Kasumi-1 (cell line): Measurements from ENCODE around the gene AFAP1L2.

Source experiments
- DNase-seq, 2 experiments: peaks; one replicate each; lab custom pipeline; 2025; lab: John Stamatoyannopoulos, UW

Gene AFAP1L2

DNA sequence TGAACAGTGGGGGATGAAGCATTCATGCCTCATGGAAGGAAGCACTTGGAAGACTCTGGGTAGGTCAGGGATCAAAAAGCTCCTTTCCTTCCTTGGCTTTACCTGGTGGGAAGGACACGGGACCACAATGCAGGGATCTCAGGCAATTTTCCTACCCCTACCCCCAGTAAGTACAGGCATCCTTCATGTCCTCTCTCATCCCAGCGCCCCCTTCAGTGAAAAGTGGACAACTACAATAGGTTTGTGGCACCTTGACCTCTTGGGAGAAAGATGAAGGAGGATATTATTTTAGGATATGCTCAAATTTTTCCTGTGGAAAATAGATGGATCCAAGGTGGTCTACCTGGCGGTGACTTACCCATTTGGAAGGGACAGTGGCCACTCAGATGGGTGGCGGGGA is 16.5 kb downstream of the AFAP1L2 start:
- no peak for DNase-seq

DNA sequence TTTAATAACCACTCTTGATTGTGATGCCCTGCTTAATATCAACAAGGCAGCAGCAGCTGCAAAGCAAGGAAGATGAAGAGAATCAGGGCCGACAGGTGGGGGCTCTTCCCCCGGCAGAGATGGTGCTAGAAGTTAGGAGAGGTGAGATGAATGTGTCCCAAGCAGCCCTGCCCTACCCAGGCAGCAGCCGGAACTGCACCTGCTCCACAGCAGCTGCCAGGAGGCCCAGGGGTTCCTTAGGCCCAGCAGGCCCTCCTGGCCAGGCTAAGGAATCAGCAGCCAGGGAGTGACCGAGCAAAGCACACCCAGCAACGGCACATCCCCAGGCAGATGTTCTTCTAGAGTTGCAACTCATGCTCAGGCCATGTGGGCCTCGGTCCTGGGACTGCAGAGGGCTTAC is 17.9 kb downstream of the AFAP1L2 start:
- no peak for DNase-seq

DNA sequence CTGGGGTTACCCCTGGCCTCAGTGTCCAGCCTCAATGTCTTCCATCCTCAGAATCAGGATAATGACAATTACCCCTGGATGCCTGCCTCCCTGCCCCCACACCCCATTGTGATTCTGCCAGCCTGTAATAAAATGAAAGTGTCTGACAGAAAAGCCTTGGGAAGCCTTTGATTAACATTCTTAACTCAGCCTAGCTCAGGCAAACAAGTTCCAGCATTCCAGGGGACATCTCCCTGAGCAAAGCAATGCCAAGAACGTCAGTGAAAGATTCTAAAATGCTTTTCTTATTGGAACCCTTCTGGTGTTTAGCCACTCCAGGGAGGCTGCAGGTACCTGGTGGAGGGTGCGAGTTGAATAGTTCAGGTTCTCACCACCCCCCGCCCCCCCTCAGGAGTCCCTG is 18.7 kb downstream of the AFAP1L2 start:
- DNase-seq, result no peak

DNA sequence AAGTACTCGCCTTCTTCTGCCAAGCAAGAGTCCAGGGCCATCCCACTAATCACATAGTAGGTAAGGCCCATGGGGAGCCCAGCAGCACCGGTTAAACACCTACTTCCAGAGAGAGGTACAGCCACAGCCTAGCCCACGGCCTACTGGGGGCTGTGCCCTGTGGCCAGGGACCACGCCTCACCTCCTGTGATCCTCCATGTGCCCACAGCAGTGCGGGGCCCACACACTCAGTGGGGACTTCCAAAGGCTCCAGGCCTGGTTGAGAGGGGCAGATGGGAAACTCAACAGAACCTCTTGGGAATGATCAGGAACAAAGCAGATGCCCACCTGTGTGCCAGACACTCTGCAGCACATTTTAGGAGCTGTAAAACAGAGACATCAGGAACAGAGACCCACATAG is 19.7 kb downstream of the AFAP1L2 start:
- DNase-seq, result no peak

DNA sequence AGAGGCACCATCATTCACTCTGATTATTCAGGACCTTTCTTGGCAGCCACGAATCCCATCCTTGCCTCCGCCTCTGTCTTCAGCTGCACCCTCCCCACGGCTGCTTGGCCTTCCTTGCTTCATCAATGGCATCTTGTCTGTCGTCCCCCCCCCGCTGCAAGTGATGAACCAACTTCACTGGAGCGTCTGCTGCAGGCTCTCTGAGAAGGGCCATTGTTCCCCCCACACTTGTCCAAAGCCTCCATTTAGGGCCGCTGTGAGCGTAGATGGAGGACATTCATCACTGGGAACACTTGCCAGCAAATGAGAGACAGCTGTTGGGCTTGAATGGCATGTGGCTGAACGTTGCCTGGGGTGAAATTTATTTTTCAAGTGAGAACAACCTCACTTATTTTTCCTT is 20.1 kb downstream of the AFAP1L2 start:
- DNase-seq, result no peak

DNA sequence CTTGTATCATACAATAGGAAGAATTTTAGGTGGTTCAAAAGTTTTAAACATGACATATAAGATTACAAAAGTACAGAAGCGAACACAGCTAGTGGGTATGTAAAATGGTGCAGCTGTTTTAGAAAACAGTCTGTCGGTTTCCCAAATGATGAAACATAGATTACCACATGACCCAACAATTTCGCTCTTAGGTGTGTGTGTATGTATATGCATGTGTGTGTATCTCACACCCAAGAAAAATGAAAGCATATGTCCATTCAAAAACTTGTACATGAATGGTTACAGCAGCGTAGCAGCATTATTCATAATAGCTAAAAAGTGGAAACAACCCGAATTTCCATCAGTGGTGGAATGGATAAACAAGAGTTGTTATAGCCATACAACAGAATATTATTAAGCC is 23.5 kb downstream of the AFAP1L2 start:
- DNase-seq, result no peak

DNA sequence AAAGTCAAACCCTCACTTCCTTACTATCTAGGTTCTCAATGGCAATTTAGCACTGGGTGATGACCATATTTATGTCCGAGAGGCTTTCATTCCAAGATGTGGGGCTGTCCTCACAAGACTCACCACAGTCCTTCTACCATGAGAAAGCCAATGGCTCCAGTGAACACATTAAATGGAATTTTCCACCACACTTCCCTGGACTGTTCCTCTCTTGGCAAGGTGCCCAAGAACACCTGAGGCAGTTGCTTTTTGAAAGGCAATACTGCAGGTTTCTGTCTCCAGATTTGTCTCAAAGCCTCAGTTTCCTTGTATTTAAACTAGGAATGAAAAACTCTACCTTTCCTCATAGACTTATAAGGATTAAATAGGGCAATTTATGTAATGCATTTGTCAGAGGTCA is 24.2 kb downstream of the AFAP1L2 start:
- no peak for DNase-seq

DNA sequence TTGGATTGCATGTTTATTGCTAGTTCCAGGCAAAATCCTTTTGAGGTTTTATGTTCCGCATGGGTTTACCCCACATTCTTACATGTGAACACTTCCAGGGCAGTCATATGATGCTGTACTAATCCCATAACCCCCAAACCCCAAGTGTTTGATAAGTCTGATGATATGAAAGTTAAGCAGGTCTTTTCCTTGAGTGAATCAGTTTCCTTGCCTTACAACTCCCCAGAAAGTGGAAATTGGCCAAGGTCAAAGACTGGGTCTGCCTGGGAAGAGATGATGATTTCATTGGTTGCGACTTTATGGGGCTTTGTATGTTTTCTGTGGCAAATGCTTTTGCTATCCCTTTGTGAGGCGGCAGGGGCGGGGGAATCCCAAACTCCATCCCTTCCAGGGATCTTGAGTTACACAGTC is 24.7 kb downstream of the AFAP1L2 start:
- DNase-seq, result no peak

DNA sequence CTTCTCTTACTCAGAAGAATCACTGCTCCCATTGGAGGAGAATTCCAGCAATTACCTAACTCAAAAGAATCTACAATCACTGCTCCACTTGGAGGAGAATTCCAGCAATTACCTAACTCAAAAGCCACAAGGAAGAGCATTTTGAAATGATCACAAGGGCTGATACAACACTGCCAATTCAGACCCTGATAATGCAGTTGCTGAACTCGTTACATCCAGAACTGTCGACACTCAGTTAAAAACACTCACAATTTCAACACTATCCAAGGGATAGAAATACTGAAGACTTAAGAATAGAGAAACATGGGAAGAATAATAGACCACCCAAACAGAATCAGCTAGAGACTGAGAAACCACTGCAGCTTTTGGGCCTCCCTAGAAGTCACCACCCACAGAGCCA is 27.8 kb downstream of the AFAP1L2 start:
- no peak for DNase-seq

DNA sequence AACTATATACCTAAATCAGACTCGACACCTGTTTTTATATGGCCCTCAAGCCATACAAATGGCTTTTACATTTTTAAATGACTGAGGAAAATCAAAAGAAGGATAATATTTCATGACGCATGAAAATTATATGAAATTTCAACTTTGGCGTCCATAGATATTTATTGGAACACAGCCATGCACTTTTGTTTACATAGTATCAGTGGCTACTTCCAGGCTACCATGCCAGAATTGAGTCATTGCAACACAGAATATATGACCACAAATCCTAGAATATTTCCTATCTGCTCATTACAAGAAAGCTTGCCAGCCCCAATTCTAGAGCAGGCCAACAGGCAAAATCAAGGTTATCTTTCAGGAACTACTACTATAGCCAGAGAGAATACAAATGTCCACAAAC is 29.3 kb downstream of the AFAP1L2 start:
- DNase-seq, result no peak

DNA sequence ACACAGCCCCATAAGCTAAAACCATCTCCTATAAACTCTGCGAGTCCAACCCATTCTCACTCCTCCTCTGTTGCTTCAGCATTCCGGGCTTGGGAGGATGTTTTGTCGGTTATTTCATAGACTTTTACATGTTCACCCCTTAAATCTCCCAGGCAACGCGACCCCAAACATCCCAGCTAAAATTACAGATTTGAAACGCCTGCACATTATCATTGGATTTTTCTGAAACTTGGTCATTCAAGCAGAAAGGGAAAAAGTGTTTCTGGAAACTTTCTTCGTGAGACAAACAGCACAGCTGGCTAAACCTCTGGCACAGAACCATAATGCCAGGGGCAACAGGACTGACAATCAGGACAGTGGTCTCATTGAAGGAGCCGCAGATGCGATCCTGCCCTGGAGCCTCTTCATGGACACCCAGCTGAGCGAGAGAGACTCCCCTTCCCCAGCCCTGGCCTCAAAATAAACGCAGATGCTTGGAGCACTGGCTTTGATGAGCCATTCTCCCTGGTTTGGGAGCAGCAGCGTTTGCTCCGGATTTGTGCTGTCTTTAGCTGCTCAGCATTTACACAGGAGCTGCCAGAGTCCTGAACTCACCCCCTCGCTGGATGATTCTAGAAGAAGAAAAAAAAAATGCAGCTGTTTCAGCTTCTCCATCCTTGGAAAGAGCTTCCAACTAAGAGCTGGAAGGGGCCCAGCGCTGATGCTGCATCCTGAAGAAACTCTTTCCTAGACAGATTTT is 30.1 kb downstream of the AFAP1L2 start:
- no peak for DNase-seq

DNA sequence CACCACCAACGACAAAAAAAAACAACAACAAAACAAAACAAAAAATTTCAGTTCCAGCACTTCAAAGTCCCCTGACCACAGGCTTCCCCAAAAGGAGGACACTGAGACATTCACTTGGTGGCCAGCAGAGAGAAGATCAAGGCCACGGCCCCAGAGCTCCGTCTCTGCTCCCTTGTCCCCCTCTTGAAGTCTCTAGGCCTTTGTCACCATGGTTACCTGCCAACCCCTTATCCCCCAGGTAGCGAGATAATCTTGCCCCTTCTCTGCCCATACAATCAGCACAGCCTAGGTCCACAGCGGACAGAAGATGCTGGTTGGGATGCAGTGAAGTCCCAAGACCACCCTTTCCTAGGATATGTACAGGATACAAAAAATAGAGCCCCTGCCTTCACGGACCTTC is 30.7 kb downstream of the AFAP1L2 start:
- DNase-seq, result no peak

DNA sequence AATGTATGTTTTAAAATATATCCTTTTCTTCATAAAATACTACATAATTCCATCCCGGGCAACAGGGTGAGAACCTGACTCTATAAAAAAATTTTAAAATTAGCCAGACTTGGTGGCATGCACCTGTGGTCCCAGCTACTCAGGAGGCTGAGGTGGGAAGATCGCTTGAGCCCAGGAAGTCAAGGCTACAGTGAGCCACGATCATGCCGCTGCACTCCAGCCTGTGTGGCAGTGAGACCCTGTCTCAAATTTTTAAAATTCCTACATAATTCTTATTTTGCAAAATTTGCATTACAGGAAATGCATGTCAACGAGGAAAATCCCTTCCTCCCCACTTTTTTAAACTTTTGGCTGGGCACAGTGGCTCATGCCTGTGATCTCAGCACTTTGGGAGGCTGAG is 31.3 kb downstream of the AFAP1L2 start:
- no peak for DNase-seq

DNA sequence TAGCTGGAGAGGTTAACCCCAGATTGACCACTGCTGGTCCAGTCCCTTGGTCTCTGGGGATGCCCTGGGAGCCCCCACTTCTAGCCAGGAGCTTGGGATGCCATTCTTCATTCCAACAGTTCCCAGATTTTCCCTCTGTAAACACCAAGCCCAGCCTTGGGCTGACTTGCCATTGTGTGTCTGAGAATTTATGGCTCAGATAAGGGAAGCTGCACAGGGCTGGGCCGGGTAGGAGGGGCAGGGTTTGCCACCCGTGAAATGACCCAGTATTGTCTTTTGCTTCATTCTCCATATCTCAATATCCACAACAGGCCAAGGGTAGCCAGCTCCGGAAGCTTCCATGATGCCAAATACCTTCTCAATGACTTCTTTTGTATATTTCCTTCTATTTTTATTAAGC is 32.1 kb downstream of the AFAP1L2 start:
- DNase-seq, result no peak

DNA sequence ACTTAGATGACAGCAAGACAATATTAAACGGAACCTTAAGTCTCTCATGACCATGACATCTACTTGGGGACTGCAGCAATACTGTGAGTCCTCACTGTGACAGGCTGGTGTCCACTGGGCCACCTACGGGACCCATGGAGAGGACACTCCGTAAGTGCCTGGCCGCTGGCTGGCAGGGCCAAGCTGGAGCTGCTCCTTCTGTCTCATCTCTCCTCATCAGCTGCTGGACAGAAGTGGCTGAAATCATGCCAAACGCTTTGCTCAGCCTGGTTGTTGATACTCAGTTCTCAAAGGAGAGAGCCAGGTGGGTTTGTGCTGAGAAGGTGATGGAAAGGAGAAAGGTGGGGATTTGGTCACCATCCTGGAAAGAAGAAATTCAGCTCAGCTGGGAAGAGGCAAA is 33.3 kb downstream of the AFAP1L2 start:
- no peak for DNase-seq

DNA sequence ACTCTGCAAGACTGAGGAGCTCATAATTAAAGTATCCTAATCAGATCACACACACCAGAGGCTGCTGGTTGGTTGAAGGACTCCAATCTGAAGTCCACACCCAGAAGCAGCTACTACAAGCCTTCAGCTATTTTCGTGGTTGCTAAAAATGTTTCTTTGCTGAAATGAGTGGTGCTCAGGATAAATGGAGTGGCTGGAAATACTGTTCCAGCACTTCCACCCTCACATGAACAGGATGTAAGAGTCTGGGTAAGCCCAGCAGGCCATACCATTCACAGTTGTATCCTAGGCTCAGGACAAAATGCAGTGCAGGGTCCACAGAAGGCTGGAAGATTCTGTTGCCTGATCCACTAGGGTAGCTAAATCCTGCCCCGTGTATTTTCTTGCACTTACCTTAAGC is 34.1 kb downstream of the AFAP1L2 start:
- no peak for DNase-seq

DNA sequence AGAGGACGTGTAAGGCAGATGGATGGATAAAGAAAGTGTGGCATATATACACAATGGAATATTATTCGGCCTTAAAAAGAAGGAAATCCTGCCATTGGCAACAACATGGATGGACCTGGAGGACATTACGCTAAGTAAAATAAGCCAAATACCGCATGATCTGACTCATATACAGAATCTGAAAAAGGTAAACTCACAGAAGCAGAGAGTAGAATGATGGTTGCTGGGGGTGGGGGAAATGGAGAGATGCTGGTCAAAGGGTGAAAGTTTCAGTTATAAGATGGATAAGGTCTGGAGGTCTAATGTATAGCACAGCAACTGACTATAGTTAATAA is 36.3 kb downstream of the AFAP1L2 start:
- no peak for DNase-seq

DNA sequence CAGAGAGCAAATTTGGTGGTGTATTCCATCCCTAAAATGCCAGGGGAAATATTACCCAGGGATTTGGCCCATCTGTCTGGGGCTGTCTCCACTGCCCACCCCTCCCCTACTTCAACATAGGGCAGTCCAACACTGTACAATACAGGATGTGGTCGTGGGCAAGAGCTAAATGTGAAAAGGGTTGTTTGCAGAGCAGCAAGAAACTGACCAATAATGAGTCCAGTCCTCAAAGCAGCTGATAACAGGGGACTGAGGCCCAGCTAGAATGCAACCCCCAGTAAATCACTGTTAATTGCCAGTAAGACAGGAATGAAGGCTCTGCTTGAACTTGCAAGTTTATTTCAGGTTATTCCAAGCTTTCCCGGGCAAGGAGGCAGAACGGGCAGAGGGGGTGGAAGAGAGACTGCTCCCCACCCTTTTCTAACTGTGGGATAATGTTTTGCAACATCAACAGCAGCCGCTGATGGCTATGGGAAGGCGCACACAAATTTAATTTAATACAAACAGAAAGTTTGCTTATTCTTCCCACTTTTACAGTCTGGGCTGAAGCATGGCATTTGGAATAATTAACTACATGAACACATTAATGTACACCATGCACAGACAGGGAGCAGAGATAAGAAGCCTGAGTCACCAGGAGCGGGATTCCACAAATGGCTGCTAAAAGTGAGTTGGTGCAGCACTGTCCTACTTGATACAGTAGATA is 36.8 kb downstream of the AFAP1L2 start:
- no peak for DNase-seq

DNA sequence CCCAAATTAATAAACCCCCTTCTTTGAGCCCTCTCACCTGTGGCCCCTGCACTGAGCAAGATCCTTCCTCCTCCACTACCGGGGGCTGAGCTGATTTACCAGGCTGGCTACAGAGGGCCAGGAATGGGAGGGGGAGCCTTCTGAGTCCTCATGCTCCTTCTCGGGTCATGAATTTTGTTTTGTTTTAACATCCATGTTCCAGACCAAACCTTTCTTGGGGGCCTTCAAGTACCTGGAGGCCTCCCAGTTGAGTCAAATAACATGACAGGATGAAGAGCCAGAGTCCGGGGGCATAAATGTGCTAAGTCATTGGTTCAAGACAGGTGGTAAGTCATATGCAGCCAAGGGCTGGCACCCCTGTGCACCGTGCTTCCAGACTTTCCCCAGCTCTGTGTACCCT is 39.6 kb downstream of the AFAP1L2 start:
- no peak for DNase-seq

DNA sequence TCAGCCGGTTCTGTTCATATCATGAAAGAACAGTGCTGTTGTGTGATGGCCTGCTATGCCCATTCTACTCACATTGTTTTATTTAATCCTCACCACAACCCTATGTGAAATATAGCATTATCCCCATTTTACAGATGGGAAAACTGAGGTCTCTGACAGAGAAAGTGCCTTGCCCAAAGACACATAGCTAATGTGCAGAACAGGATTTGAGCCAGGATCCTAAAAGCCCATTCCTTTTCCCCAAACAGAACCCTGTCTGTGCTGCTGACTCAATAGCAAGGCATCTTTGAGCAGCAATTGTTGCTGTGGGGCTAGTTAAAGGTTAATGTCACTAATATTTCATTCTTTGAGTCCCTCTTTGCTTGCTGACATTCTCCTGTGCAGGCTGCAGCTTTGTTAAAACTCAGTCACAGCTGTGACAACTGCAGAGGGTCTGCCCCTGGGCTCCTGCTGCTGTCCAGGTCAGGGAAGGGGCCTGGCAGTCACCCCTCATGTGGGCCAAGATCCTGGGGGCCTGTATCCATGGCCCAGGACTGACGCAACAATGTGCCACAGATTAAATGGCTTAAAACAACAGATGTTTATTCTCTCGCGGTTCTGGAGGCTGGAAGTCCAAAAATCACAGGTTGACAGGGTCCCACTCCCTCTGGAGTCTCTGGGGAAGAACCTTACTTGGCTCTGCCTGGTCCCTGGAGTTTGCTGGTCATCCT is 40.4 kb downstream of the AFAP1L2 start:
- DNase-seq, result no peak

DNA sequence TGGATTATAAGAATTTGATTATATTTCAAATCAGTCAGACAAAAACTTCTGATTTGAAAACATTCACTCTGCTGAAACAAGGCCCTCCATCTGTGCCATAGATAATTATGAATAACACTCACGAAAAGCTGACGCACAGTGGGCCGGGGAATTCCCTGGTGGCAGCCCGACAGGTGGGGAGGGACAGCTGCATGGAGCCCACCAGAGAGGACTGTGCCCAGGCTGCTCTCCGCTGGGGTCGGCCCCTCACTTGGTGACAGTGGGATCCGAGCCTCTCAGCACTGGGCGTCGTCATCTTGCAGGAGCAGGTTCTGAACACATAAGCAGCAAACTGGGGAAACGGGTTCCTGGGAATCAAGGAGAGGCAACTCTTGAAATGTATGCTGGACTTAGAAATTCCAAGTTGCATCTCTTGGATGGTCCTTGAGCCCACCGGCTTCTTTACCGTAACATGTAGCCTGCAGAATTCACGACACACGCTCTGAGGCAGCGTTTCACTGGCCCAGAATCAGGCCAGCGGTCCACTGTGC is 41.4 kb downstream of the AFAP1L2 start:
- DNase-seq, result no peak

DNA sequence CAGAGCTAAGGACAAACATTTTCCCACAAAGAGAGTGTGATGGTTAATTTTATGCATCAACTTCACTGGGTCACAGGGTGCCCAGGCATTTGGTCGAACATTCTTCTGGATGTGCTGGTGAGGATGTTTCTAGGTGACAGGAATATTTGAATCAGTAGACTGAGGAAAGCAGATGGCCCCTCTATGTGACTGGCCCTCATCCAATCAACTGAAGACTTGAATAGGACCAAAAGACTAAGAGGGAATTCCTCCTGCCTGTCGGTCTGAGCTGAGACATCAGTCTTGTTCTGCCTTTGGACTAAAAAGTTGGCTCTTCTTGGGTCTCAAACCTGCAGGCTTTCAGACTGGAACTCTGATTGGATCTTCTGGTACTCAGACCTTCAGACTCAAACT is 44.4 kb downstream of the AFAP1L2 start:
- no peak for DNase-seq
